NOMO-1 (cell line): Measurements from ENCODE around the gene GMNN.
A peak's percentile ranks its signal among the peaks of the same experiment; 100 is the strongest.
"Not testable (repeated sequence)": the region's sequence is repeated elsewhere in the genome, so short reads cannot be mapped to it uniquely, and the experiment has no call there.

ENCODE experiments used
- DNase-seq, 2 experiments: peaks; one replicate each; lab custom pipeline; 2025; ENCODE audit not compliant: unreplicated experiment in 2 of 2; lab: John Stamatoyannopoulos, UW

The GMNN gene

DNA sequence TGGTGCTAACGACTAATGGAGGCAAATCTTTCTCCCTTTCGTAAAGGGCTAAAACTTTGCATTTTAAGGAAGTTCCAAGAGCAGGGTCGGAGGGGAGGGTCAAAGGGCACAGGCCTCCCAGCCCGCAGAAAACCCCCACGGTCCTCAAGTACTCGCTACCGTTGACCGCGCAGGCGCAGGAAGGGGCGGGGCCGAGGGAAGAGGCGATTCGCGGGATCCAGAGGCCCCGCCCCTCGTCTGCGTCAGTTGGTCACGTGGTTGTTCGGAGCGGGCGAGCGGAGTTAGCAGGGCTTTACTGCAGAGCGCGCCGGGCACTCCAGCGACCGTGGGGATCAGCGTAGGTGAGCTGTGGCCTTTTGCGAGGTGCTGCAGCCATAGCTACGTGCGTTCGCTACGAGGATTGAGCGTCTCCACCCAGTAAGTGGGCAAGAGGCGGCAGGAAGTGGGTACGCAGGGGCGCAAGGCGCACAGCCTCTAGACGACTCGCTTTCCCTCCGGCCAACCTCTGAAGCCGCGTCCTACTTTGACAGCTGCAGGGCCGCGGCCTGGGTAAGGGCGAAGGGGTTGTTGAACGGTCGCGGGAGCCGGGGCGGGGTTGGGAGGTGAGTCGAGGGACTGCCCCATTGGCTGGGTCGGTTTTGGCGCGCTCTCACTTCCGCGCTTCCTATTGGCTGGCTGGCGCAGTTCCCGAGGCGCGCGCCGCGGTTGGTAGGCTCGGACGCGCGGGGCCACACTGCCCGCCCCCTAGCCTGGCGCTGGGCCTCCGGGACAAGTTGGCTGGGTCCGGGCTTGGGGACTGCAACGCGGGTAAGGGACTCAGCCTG lies at the start of gene GMNN:
Gene GMNN (plus strand): TSS at position 242 of the 824 bp plus-strand sequence. CDS start 2,310 bp downstream, outside the sequence.
- DNase-seq, result peak; percentile 97 to 99

DNA sequence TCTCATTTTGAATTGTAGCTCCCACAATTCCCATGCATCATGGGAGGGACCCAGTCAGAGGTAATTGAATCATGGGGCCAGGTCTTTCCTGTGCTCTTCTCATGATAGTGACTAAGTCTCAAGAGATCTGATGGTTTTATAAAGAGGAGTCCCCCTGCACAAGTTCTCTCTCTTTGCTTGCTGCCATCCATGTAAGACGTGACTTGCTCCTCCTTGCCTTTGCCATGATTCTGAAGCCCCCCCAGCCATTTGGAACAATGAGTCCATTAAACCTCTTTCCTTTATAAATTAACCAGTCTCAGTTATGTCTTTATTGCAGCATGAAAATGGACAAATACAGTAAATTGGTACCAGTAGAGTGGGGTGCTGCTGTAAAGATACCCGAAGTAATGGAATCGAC lies 44.1 kb upstream of the GMNN start:
- not testable (repeated sequence) for DNase-seq

GRCh38 chr6:24731456-24732134 lies 43.1 kb upstream of the GMNN start:
- DNase-seq, result not testable (repeated sequence)

DNA sequence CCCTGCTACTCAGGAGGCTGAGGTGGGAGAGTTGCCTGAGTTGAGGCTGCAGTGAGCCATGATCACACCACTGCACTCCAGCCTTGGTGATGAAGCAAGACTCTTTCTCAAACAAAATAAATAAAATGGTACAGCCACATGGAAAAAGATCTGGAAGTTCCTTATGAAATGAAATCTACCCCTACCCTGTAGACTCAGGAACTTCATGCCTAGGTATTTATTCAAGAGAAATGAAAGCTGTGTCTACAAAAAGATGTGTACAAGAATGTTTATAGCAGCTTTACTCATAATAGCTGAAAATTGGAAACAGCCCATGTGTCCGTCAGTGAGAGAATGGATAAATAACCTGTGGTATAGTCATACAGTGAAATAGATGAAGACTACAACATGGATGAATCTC lies 40.6 kb upstream of the GMNN start:
- DNase-seq, result no peak

DNA sequence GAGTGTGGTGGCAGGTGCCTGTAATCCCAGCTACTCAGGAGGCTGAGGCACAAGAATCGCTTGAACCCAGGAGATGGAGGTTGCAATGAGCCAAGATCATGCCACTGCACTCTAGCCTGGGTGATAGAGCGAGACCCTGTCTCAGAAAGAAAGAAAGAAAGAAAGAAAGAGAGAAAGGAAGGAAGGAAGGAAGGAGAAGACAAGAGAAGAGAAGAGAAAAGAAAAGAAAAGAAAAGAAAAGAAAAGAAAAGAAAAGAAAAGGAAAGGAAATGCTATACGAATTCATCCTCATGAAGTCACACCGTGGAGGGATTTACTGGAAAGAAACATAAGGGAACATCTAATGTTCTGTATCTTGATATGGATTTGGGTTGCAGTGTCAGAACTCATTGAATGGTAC lies 40.0 kb upstream of the GMNN start:
- DNase-seq, result not testable (repeated sequence)

GRCh38 chr6:24738741-24739140 lies 36.0 kb upstream of the GMNN start:
- DNase-seq, result peak in 1 of 2 experiments; percentile 39

- no peak for DNase-seq
Measured at GRCh38 chr6:24740861-24741260, 33.9 kb upstream of the GMNN start.

DNA sequence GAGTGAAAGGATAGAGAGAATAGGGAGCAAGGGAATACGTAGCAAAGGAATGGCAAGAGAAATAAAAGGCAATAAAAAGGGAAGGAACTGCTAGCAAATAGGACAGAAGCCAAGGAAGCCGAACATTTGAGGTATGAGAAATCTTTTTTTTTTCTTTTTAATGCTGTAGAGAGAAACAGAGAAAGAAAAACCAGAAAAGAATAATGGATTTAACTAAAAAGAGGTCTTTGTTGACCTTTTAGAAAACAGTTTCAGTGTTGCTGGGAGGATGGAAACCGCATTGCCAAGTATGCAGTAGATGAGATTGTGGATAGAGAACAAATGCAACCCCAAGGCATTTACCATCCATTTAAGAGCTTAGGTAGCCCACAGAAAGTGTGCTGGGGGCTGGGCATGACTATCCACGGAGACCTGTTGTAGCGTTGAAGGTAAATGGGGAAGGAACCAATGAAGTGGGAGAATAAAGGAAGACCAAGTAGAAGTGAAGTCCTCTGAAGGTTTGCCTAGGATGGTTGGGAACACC lies 32.5 kb upstream of the GMNN start:
- no peak for DNase-seq

GRCh38 chr6:24743265-24743943 lies 31.3 kb upstream of the GMNN start:
- DNase-seq, result peak; percentile 62 to 93

DNA sequence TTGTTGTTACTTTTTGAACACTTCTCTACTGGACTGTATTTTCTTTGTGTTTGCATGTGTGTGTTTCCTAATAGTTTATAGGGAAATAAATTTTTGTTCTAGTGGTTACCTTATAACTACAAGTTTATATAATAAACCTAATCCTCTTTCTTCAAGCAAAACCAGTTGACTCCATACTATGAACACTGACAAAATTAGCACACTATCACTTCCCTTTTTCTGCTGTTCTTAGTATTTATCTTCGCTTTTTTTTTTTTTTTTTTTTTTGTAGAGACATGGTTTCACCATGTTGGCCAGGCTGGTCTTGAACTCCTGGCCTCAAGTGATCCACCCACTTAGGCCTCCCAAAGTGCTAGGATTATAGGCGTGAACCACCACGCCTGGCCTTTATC lies 30.8 kb upstream of the GMNN start:
- DNase-seq, result peak; percentile 76 to 79

DNA sequence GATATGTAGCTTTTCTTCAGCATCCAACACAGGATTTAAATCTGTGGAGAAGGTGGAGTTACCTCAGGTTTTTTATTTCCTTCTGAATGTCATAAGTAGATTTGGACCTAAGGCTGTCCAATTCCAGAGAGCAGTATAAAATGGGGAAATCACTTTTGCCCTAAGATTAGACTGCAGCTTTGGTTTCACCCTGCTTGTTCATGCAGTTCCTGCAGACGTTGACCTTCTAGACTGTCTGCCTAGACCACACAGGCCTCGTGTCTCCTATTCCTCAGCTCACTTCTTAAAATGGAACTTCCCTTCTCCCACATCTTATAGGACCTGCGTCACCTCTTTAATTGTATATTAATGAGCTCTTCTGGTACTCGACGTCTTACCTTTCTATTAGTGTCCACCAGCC lies 29.8 kb upstream of the GMNN start:
- peak in 1 of 2 experiments; percentile 59 for DNase-seq

GRCh38 chr6:24749297-24749696 lies 25.4 kb upstream of the GMNN start:
- peak in 1 of 2 experiments; percentile 72 for DNase-seq

GRCh38 chr6:24750878-24751277 lies 23.9 kb upstream of the GMNN start:
- not testable (repeated sequence) for DNase-seq

DNA sequence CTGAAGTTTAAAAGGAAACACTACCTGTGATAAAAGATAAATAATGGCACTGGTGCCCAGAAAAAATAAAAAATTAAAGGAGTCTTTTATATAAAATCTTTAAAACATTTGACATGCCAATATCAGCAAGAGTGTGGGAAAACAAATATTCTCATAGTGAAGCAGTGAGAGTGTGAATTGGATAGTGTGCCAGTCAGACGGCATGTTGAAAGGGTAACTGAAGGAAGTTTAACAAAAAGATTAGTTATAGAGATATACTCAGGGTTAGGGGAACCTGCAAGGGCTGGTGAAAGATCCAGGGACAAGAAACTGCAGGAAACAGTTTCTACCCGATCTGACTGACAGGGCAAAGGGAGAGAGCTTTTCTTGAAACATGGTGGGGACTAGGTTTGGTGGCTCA lies 22.2 kb upstream of the GMNN start:
- no peak for DNase-seq

- DNase-seq, result no peak
Measured at GRCh38 chr6:24752917-24753492, 21.7 kb upstream of the GMNN start.

DNA sequence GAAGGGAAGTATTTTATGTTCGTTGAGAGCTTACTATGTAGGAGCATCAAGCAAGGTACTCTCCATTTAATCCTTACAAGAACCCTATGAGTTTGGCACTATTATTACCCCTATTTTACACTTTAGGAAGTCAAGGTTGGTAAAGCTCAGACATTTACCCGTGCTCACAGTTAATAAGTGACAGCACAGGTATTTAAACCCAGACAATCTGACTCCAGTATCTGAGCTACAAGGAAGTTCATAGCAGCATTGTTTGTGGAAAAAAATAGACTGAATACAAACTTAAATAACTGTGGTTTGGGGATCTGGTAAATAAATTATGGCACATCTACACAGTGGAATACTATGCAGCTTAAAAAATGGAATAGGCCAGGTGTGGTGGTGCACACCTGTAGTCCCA lies 21.2 kb upstream of the GMNN start:
- no peak for DNase-seq

DNA sequence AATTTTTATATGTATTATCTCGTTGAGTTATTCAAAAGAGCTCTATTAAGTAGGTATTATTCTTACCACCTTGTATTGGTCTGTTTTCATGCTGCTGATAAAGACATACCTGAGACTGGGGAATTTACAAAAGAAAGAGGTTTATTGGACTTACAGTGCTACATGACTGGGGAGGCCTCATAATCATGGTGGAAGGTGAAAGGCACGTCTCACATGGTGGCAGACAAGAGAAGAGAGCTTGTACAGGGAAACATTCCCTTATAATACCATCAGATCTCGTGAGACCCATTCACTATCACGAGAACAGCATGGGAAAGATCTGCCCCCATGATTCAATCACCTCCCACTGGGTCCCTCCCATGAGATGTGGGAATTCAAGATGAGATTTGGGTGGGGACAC lies 20.4 kb upstream of the GMNN start:
- DNase-seq, result not testable (repeated sequence)

GRCh38 chr6:24755279-24755678 lies 19.5 kb upstream of the GMNN start:
- no peak for DNase-seq

DNA sequence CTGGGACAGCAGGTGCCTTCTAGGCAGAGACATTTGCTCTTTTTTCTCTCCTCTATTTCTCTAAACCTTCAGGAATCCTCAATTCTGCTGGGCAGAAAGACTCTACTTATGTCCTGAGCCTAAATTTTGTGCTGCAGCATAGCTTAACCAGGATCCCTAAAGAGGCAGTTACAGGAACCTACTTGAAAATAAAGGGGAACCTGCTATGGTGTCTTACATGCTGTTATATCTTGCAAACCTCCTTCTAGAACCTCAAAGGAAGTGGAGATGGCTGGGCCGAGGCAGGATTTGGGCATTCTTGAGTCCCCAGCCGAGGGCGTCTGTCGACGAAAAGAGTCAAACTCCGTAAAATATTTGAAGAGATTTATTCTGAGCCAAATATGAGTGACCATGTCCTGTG lies 17.1 kb upstream of the GMNN start:
- peak in 1 of 2 experiments; percentile 37 for DNase-seq

- no peak for DNase-seq
Measured at GRCh38 chr6:24759718-24760117, 15.0 kb upstream of the GMNN start.

- DNase-seq, result no peak
Measured at GRCh38 chr6:24760210-24760609, 14.5 kb upstream of the GMNN start.
